Activated CD4-positive, alpha-beta T cell treated with anti-CD3 and anti-CD28 coated beads, Interleukin-10, Interleukin-2, amounts not matched to agents 100 ng/mL and 50 ng/mL, durations not matched to agents 16 hours and 8 hours (primary cell): ENCODE data around the gene MSANTD4.
"Not testable (repeated sequence)": the region's sequence is repeated elsewhere in the genome, so short reads cannot be mapped to it uniquely, and the experiment has no call there.

ENCODE experiments used
- DNase-seq: peaks from one replicate; pipeline ENCODE4 v3.0.0-alpha.2; 2020

MSANTD4 gene

GRCh38 chr11:106012744-106013143 is 9.3 kb downstream of the MSANTD4 start:
- no peak for DNase-seq

DNA sequence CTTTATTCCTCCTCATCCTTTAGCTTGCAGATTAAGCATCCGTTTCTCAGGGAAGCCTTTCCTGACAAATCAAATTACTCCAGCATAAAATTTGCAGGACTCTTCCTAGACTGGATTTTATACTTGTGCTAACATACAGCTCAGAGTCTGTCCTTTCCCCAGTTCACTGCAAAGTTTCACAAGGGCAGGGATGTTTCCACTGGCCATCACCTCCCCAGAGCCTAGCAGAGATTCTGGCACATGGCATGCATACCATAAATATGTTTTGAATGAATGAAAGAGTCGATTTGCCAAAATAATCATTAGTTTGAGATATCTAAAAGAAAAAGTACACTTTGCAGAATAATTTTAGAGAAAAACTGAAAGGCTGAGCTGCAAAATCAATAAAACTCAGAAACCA is 10.6 kb downstream of the MSANTD4 start:
- DNase-seq: no peak

- not testable (repeated sequence) for DNase-seq
These were observed 18.9 kb downstream of the MSANTD4 start for GRCh38 chr11:106003094-106003493.

DNA sequence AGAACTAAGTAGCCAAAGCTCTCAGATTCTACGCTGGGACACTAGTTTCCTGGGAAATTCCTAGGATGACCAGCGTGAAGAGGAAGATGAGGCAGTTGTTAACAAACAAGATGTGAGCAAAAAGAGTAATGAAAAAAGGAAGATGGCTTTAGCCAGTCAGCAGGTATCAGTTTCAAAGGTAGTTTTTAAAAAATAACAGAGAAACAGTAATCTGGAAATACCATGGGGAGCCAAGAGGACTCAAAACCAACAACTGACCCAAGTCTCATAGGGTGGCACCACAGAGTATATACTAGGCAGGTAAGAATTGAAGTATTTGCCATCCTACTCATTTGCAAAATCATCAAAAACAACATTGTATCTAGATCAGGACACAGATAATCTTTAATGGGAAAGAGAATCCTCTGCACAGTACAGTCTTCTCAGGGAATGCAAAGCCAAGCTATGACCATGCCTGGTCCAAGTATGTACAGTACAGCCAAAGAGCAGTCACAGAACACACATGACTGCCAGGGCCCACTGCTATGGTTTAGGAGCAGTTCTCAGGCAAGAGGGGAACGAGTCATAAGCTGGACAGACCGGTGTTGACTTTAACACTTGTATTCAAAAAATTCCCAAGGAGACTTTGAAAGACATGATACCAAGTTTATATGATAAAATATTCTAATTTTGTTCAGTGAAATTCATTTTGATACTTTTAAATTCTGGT is 20.6 kb downstream of the MSANTD4 start:
- no peak for DNase-seq

DNA sequence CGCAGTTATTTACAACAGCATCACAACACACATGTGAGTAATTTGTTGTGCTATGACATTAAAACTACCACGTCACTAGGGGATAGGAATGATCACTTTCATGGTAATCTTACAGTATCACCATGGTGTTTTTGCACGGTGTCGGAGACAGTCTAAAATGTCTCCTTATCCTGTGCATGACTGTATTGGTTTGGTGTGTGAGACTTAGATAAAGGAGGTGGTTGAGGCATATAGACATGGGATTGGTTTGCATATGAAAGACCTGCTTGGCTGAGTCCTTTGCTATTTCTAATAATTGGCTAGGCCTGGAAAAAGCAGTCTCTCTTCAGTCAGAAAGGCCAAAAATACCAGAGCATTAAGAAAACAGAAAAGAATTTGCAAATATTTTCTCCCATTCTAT is 30.2 kb downstream of the MSANTD4 start:
- DNase-seq: no peak

GRCh38 chr11:105989124-105989523 is 32.9 kb downstream of the MSANTD4 start:
- DNase-seq: no peak

DNA sequence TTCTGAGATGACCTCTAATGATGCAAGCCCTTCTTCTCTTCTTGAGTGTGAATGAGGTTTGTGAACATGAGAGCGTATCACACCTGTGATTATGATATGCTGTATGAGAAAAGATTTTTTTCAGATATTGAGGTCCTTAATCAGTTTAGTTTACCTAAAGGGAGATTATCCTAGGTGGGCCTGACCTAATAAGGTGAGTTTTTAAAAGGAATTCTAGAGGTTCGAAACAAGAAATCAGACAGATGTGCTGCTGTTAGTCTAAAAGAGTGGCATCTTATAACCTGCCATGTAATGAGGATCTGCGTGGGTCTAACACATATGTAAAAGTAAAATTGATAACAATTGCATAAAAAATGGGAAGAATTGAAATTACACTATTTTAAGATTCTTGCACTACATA is 33.8 kb downstream of the MSANTD4 start:
- DNase-seq: no peak

DNA sequence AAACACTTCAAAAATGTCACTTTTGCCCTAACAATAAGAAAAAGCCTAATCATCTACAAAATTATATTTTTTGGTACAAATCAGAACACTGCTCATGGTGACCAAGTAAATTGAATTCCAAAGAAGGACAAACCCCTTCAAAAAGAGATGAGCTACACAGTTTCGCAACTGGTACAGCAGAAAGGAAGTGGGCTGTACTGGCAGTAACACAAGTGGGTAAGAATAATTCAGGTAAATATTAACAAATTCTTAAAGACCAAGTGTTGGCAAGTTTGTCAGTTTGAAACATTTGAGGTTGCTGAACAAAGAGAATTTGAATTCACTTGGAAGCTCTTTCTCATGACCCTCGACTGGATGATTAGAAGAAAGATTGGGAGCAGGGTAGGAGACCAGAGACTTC is 35.5 kb downstream of the MSANTD4 start:
- DNase-seq: no peak

DNA sequence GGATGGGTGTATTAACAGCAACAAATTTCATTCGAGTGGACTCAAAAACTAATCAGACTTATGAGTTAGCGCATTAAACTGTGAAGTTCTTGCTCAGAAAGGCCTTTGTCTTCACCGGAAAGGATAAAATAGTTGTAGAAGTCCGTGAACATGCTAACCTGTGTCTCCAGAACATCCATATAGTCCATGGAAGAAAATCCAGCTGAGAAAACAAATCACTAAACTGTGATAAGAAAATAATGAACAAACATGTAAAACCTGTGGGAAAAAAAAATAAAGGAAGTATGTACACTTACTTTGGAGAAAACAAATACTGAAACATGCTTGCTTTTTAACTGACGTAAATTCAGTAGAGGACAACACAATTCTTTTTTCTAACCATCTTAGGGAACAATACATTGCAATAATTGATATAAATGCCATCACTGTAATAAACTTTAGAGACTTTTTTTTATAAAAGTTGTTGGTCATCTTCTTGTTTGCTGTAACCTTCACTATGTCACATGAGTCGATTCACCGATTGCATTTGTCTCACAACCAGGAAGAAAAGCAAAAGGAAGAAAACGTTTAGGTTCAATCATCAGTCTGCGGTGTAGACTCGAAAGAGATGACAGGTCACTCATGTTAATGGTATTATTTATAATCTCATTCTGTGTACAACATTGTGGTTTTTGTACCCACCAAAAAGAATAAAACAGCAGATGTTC is 41.9 kb downstream of the MSANTD4 start:
- no peak for DNase-seq

GRCh38 chr11:105975128-105975527 is 46.9 kb downstream of the MSANTD4 start:
- DNase-seq: no peak

DNA sequence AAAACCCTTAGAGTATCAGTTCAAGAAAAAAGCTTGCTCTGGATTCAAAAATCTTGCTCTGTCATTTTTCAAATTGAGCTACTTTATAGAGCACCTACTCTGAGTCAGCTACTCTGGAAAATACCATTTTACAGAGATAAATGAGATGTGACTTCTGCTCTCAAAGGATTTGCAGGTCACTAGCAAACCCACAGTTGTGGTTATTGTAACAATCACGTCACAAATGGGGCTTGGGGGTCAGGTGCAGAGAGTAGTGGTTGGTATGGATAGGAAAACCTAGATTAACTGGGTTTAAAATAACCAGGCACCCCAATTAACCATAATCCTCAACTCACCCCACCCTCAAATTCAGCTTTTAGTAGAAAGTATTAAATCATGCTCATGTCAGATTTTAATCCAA is 52.3 kb downstream of the MSANTD4 start:
- no peak for DNase-seq

- no peak for DNase-seq
These were observed 53.9 kb downstream of the MSANTD4 start for GRCh38 chr11:105968021-105968697.

- DNase-seq: no peak
These were observed 61.5 kb downstream of the MSANTD4 start for GRCh38 chr11:105960252-105961245.
